GM10266 (cell line): ENCODE data around the gene PYGB.
"Not testable (repeated sequence)": the region's sequence is repeated elsewhere in the genome, so short reads cannot be mapped to it uniquely, and the experiment has no call there.

Experiments used
- DNase-seq: peaks from one replicate; pipeline ENCODE4 v3.0.0; 2012; ENCODE audit errors: extremely low spot score
- TF ChIP-seq, protein P1 (sequence below): IDR thresholded peaks from 2 replicates; pipeline ENCODE4 v1.5.1; 2012; ENCODE audit warnings: mild to moderate bottlenecking, low read depth; ENCODE audit not compliant: control insufficient read depth, insufficient read depth; ENCODE audit errors: missing control alignments

PYGB gene

DNA sequence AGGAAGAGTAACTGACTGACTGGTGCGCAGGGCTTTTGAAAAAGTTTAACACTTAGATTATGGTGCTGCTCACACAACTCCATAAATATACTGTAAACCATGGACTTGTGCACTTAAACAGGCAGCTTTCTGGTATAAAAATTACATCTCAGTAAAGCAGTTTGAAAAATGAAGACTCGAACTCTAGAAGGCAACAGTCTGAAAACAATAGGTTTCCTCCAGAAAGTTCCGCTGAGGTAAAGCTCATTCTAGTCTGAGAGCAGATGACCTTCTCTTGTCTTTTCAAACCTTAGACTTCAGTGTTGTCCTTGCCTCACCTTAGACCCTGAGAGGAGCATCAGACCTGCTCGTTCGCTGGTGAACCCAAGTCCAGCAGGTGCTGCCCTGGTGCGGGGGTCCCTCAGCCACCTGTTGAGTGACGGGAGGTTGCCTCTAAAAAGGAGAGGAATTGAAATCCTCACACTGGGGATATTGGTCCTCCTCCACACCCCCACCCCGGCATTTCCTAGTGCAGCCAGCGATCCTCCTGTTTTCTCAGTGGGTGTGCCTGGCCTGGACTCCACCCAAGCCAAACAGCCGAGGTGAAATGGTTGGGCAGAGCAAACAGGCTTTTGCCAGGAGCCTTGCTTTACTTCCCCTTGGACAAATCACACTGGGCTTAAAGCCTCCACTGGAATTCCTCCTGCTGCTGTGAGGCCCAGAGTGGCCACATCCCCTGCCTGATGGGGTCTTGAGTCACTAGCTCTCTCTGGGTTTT is 14.7 kb upstream of the PYGB start:
- TF ChIP-seq, protein P1, sequence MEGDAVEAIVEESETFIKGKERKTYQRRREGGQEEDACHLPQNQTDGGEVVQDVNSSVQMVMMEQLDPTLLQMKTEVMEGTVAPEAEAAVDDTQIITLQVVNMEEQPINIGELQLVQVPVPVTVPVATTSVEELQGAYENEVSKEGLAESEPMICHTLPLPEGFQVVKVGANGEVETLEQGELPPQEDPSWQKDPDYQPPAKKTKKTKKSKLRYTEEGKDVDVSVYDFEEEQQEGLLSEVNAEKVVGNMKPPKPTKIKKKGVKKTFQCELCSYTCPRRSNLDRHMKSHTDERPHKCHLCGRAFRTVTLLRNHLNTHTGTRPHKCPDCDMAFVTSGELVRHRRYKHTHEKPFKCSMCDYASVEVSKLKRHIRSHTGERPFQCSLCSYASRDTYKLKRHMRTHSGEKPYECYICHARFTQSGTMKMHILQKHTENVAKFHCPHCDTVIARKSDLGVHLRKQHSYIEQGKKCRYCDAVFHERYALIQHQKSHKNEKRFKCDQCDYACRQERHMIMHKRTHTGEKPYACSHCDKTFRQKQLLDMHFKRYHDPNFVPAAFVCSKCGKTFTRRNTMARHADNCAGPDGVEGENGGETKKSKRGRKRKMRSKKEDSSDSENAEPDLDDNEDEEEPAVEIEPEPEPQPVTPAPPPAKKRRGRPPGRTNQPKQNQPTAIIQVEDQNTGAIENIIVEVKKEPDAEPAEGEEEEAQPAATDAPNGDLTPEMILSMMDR, result no peak
- no peak for DNase-seq

DNA sequence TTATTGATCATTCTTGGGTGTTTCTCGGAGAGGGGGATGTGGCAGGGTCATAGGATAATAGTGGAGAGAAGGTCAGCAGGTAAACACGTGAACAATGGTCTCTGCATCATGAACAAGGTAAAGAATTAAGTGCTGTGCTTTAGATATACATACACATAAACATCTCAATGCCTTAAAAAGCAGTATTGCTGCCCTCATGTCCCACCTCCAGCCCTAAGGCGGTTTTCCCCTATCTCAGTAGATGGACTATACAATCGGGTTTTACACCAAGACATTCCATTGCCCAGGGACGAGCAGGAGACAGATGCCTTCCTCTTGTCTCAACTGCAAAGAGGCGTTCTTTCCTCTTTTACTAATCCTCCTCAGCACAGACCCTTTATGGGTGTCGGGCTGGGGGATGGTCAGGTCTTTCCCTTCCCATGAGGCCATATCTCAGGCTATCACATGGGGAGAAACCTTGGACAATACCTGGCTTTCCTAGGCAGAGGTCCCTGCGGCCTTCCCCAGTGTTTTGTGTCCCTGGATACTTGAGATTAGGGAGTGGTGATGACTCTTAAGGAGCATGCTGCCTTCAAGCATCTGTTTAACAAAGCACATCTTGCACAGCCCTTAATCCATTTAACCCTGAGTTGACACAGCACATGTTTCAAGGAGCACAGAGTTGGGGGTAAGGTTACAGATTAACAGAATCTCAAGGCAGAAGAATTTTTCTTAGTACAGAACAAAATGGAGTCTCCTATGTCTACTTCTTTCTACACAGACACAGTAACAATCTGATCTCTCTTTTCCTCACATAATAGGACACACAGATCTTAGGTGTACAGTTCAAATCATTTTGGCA is 13.7 kb upstream of the PYGB start:
- not testable (repeated sequence) for DNase-seq

DNA sequence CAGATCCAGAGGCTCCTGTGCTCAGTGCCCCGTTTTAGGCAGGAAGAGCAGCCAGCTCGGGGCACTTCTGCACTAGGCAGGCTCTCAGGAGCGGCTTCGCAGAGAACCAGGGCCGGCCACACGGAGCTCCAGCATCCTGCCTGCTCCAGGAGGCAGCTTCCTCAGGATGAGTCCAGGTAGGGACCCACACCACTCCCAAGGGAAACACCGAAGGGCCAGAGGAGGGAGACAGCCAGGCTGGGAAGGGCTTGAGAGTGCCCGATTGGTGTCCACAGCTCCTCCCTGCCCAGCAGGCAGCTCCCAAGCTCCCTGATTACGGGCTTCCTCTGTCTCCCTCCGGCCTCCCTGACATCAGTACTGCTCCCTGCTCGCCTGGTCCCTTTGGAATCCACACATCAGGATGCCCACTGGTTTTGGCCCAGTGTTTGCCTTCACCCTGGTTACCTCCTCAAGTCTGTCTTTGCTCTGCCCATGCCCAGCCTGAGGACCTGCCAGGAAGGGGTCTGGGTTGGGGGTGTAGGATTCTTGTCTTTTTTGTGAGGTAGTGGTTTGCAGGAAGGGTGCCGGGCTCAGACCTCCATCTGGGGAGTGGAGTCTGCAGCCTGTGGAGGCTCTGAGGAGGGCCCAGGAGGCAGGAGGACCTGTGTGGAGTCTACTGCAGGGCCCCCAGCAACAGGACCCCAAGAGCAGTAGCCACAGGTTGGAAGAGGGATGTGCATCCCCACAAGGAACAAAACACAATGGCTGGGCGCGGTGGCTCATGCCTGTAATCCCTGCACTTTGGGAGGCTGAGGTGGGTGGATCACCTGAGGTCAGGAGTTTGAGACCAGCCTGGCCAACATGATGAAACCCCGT is 11.2 kb upstream of the PYGB start:
- TF ChIP-seq, protein P1, result no peak
- no peak for DNase-seq

DNA sequence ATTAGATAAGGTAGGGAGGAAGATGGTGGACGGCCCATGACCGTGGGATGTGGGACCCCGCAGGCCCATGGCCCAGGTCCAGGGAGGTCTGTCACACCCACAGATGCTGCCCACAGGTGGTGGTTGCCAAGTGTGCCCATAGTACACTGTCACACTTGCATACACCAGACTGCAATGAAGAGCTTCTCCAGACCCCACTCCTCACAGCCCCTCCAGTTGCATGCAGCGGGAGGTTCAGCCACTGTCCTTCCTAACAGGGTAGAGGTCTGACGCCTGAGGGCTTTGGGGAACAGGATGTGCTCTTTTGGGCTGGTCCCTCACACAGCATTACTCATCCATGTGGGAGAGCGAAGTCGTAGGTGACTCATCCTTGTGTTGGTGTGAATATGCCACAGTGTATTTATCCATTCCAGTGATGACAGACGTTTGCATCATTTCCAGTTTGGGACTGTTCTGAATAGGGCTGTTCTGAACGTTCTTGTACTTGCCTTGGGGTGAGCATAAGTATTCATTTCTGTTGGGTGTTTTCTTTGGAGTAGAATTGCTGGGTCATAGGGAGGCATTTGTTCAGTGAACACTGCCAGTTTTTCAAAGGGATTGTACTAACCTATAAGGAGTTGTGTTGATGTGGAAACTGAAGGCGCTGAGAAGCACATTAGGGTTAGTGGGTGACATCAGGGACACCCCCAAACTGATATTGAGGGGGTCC is 10.1 kb upstream of the PYGB start:
- no peak for DNase-seq
- TF ChIP-seq, protein P1, result no peak

DNA sequence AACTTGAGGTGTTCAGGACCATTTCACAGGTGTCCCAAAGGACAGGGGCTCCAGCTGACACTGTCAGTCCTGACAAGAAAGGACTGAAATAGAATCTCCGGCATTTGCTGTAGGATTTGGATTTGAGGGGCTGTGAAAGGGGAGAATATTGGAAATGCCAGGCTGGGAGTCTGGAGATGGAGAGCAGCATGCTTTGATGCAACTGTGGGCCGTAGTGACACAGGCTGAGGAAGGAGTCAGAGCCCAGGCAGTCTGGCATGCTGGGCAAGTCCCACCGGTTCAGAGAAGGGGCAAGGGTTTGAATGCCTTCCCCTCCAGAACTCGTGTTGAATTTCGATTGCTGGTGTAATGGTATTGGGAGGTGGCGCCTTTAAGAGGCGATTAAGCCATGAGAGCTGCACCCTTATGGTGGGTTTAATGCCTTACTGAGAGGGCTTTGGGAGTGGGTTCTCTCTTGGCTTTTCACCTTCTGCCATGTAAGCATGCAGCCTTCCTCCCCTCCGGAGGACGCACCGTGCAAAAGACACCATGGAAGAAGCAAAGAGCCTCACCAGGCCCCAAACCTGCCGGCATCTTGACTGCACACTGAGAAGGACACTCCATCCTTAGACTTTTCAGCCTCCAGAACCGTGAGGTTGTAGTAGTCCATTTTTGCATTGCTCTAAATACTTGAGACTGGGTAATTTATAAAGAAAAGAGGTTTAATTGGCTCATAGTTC is 9.4 kb upstream of the PYGB start:
- TF ChIP-seq, protein P1, result no peak
- no peak for DNase-seq

DNA sequence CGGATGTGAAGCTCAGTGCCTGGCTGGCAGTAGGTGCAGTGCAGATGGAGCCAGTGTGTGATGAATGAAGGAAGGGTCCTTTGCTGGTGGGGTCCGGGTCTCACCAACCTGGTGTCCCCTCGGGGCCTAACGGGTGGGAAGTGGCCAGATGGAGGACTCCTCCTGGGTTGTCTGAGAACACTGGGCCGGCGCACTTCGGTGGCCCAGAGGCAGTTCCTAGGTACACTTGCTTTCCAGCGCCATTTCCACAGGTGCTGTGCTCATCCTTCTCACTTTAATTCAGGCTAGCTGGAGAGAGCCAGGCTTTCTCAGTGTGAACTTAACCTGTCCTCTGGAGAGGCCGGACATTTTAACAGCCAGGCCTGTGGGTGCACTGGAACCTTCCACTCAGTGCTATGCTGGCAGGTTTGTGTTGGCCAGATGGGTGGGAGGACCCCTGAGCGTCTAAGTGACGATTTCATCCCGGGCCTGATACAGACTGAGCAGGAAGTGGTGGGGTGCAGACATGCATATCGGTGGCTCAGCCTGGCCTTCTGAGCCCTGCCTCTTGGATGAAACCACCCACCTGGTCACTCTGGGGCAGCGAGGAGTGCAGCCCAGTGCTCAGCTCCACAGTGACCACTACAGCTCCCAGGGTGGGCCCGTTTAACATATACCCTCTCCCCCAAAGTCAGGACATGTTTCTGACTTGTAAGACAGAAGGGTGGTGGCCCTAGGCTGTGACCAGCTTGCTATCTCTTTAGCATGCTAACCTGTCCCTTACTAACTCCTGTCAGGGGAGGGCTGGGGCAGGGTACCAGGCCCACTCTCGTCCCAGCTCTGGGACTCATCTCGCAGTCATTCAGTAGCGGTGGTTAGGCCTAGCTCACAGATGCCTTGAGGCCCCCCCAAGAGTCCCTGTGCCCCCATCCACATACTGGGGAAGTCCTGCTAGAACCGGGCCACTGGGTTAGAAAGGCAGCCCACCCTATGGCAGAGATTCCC is 8.2 kb upstream of the PYGB start:
- TF ChIP-seq, protein P1, result no peak
- DNase-seq, result no peak

DNA sequence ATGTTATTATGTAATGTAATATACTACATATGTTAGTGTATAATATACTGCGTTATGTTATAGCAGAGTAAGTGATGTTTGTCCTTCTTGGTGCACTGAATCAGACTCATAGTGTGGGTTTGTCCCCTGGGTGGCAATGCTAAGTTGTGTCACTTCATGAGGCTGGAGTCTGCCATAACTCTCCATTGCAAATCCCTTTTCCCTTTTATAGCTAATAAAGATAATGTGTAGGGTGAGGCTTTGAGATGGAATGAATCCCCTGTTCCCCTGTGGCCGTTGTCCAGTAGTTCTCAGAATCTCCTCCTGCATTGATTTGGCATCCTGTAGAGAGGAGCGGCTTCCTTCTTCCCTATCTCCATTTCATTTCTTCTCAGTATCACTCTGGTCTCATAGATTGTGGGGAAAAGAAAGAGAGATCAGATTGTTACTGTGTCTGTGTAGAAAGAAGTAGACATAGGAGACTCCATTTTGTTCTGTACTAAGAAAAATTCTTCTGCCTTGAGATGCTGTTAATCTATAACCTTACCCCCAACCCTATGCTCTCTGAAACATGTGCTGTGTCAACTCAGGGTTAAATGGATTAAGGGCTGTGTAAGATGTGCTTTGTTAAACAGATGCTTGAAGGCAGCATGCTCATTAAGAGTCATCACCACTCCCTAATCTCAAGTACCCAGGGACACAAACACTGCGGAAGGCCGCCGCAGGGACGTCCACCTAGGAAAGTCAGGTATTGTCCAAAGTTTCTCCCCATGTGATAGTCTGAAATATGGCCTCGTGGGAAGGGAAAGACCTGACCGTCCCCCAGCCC is 6.8 kb upstream of the PYGB start:
- DNase-seq, result not testable (repeated sequence)

DNA sequence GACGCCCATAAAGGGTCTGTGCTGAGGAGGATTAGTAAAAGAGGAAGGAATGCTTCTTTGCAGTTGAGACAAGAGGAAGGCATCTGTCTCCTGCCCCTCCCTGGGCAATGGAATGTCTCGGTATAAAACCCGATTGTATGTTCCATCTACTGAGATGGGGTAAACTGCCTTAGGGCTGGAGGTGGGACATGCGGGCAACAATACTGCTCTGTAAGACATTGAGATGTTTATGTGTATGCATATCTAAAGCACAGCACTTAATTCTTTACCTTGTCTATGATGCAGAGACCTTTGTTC is 6.3 kb upstream of the PYGB start:
- not testable (repeated sequence) for DNase-seq
